K562 (cell line): ENCODE data around the gene RNF215.

Source experiments
- ATF2 ChIP-seq: sonication (generic); formaldehyde crosslinking; IDR thresholded peaks from 2 replicates; pipeline ENCODE4 v1.8.1; 2022; ENCODE audit warnings: missing genetic modification reagents
- HEY1 ChIP-seq: fragments of 250-450 bp; sonication (Bioruptor Pico); IDR thresholded peaks from 2 replicates; pipeline ENCODE4 v1.5.0; 2020; ENCODE audit warnings: mild to moderate bottlenecking, moderate library complexity, borderline replicate concordance
- PHF21A ChIP-seq: fragments of 450-650 bp; IDR thresholded peaks from 2 replicates; pipeline ENCODE4 v1.6.1; 2017; ENCODE audit warnings: low read depth, borderline replicate concordance
- RBM25 ChIP-seq: fragments of 200-400 bp; formaldehyde crosslinking; IDR thresholded peaks from 2 replicates; pipeline ENCODE4 v1.6.1; 2018; ENCODE audit warnings: low read length, low read depth, moderate library complexity; ENCODE audit not compliant: severe bottlenecking
- TAF1 ChIP-seq: IDR thresholded peaks from 2 replicates; pipeline ENCODE4 v1.6.1; 2011; ENCODE audit warnings: mild to moderate bottlenecking, low read length, moderate library complexity; ENCODE audit not compliant: insufficient read depth, control insufficient read depth, severe bottlenecking; ENCODE audit errors: extremely low read depth
- ZBTB34 ChIP-seq: fragments of 250-450 bp; sonication (Bioruptor Pico); IDR thresholded peaks from 2 replicates; pipeline ENCODE4 v1.8.0; 2021; ENCODE audit warnings: mild to moderate bottlenecking, moderate library complexity
- ZHX1 ChIP-seq: fragments of 150-350 bp; conservative IDR thresholded peaks from 2 replicates; pipeline ENCODE4 v1.6.1; 2014; ENCODE audit warnings: low read length

GRCh38 chr22:30370641-30371230, 16.5 kb downstream of the RNF215 start:
- no peak for TF ChIP-seq PHF21A
- TF ChIP-seq ZBTB34 (CRISPR knock-in tag) = no peak
- no peak for TF ChIP-seq ATF2
- no peak for TF ChIP-seq TAF1
- no peak for TF ChIP-seq ZHX1
- no peak for TF ChIP-seq HEY1 (CRISPR knock-in tag)
- TF ChIP-seq RBM25 = no peak
